GDM1 (cell line): Measurements from ENCODE around the gene CCM2.

Experiments
- DNase-seq: peaks from one replicate; lab custom pipeline; 2025; lab: John Stamatoyannopoulos, UW

CCM2 gene

GRCh38 chr7:44969049-44969700 is 30.8 kb upstream of the CCM2 start:
- DNase-seq: no peak

- DNase-seq: no peak
Observed at GRCh38 chr7:44969701-44970522, 30.1 kb upstream of the CCM2 start.

- no peak for DNase-seq
Observed at GRCh38 chr7:44970523-44971051, 29.4 kb upstream of the CCM2 start.

GRCh38 chr7:44971188-44971901 is 28.7 kb upstream of the CCM2 start:
- no peak for DNase-seq

GRCh38 chr7:44971902-44972441 is 28.0 kb upstream of the CCM2 start:
- DNase-seq: no peak

- no peak for DNase-seq
Observed at GRCh38 chr7:44972562-44972961, 27.4 kb upstream of the CCM2 start.

GRCh38 chr7:44973610-44974401 is 26.2 kb upstream of the CCM2 start:
- DNase-seq: peak; percentile 12

- DNase-seq: no peak
Observed at GRCh38 chr7:44974549-44974948, 25.5 kb upstream of the CCM2 start.

GRCh38 chr7:44975331-44976039 is 24.5 kb upstream of the CCM2 start:
- DNase-seq: no peak

- no peak for DNase-seq
Observed at GRCh38 chr7:44976040-44976745, 23.8 kb upstream of the CCM2 start.

- no peak for DNase-seq
Observed at GRCh38 chr7:44976746-44977196, 23.2 kb upstream of the CCM2 start.

- DNase-seq: no peak
Observed at GRCh38 chr7:44977304-44977958, 22.6 kb upstream of the CCM2 start.

GRCh38 chr7:44977959-44978335 is 22.1 kb upstream of the CCM2 start:
- no peak for DNase-seq

GRCh38 chr7:44978511-44979366 is 21.3 kb upstream of the CCM2 start, which contains the start of gene MYO1G:
TSS of gene MYO1G (minus strand) at chr7:44979015. CDS start at chr7:44978961, 54 bp downstream.
- DNase-seq: peak; percentile 92

- DNase-seq: no peak
Observed at GRCh38 chr7:44979481-44980392, 20.3 kb upstream of the CCM2 start.

GRCh38 chr7:44980393-44981034 is 19.5 kb upstream of the CCM2 start:
- no peak for DNase-seq
